H1 (cell line): Measurements from ENCODE around the gene KRT27. TPM values are rescaled to one million over a fixed set of nuclear protein-coding genes. Genes with fewer than 3 reads are reported as not detected.

ENCODE experiments used
- BRCA1 ChIP-seq: IDR thresholded peaks from 2 replicates; pipeline ENCODE4 v1.6.1; 2012; ENCODE audit warnings: low read depth, low read length, improper control_type of control experiment
- CBX5 ChIP-seq: fragments of 300-800, 300-1000 bp; sonication (generic); IDR thresholded peaks from 2 replicates; pipeline ENCODE4 v1.7.1; 2016; ENCODE audit warnings: antibody characterized with exemption, low read length, low read depth
- GABPA ChIP-seq: IDR thresholded peaks from 2 replicates; pipeline ENCODE4 v1.6.1; 2011; ENCODE audit warnings: mild to moderate bottlenecking, low read length, moderate library complexity, borderline replicate concordance; ENCODE audit not compliant: insufficient read depth
- JUN ChIP-seq: IDR thresholded peaks from 2 replicates; pipeline ENCODE4 v1.6.1; 2011; ENCODE audit warnings: low read depth, mild to moderate bottlenecking, improper control_type of control experiment, low read length
- KDM5A ChIP-seq: fragments of 200-600 bp; IDR thresholded peaks from 2 replicates; pipeline ENCODE4 v1.7.1; 2012; ENCODE audit warnings: mild to moderate bottlenecking, low read length, inconsistent platforms, mixed read lengths
- MAFK ChIP-seq: IDR thresholded peaks from 2 replicates; pipeline ENCODE4 v1.6.1; 2012; ENCODE audit warnings: low read depth, mild to moderate bottlenecking, improper control_type of control experiment, low read length
- NRF1 ChIP-seq: IDR thresholded peaks from 2 replicates; pipeline ENCODE4 v1.6.1; 2011; ENCODE audit warnings: mild to moderate bottlenecking, low read depth, low read length, improper control_type of control experiment
- SP4 ChIP-seq: IDR thresholded peaks from 2 replicates; pipeline ENCODE4 v1.6.1; 2012; ENCODE audit warnings: low read length, inconsistent platforms
- SUZ12 ChIP-seq: fragments of 200-600 bp; sonication (generic); IDR thresholded peaks from 2 replicates; pipeline ENCODE4 v1.6.1; 2012; ENCODE audit warnings: mild to moderate bottlenecking, inconsistent platforms, low read length, moderate library complexity, mixed read lengths
- TEAD4 ChIP-seq: IDR thresholded peaks from 2 replicates; pipeline ENCODE4 v1.6.1; 2012; ENCODE audit warnings: low read depth, low read length, inconsistent platforms, mixed read lengths
- polyA plus RNA-seq, 7 experiments: library from polyadenylated mRNA; depleted of rRNA in 3 of 7; stranded (reverse) in 5 of 7; unstranded in 2 of 7; fragments of >200 nt in 5 of 7; fragments of 200-250 nt in 2 of 7; gene quantifications; 1 replicate in 5 of 7; 2 replicates in 1 of 7; 4 replicates in 1 of 7; pipeline versions ENCODE4 v1.2.1 to v1.2.3, GENCODE V29; 2011 to 2013; ENCODE audit warnings: missing spikeins in 2 of 7, mixed read lengths in 2 of 7
- total RNA-seq: library from RNA; stranded (reverse); fragmentation: NEBNext Ultra II Directional; extraction: Animal tissue kit (Norgen Biotek cat#: 25700); gene quantifications from 2 replicates; pipeline ENCODE4 v1.2.1, GENCODE V29; 2021
- TF ChIP-seq, protein P1 (sequence below): fragments of 300-600 bp; sonication (generic); IDR thresholded peaks from 2 replicates; pipeline ENCODE4 v1.7.1; 2012; ENCODE audit warnings: low read length, moderate library complexity, mild to moderate bottlenecking, inconsistent platforms; ENCODE audit not compliant: insufficient replicate concordance
- TF ChIP-seq, protein P2 (sequence below): IDR thresholded peaks from 2 replicates; pipeline ENCODE4 v1.6.1; 2011; ENCODE audit warnings: low read length, improper control_type of control experiment

KRT27 gene
- total and polyA plus RNA-seq, 2 of the 8 experiments (the other 6 are each of a cell fraction or from before 2014, with no cell fraction given): not detected

DNA sequence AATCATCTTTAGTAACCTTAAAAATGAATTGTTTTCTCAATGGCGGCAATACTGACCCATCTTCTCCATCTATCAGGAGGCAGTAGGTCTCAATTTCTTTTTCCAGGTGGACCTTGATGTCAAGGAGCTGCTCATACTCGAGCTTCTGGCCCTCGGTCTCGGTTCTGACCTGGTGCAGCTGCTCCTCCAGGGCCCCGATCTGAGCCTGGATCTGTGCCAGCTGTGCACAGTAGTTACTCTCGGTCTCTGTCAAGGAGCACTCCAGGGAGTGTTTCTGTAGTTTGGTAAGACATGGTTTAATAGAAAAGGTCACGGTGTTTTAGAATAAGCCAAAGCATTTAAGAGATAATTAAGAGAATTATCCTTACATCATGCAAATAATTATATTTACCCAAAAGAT, 4.9 kb downstream of the KRT27 start (continued):
- TF ChIP-seq, protein P1, sequence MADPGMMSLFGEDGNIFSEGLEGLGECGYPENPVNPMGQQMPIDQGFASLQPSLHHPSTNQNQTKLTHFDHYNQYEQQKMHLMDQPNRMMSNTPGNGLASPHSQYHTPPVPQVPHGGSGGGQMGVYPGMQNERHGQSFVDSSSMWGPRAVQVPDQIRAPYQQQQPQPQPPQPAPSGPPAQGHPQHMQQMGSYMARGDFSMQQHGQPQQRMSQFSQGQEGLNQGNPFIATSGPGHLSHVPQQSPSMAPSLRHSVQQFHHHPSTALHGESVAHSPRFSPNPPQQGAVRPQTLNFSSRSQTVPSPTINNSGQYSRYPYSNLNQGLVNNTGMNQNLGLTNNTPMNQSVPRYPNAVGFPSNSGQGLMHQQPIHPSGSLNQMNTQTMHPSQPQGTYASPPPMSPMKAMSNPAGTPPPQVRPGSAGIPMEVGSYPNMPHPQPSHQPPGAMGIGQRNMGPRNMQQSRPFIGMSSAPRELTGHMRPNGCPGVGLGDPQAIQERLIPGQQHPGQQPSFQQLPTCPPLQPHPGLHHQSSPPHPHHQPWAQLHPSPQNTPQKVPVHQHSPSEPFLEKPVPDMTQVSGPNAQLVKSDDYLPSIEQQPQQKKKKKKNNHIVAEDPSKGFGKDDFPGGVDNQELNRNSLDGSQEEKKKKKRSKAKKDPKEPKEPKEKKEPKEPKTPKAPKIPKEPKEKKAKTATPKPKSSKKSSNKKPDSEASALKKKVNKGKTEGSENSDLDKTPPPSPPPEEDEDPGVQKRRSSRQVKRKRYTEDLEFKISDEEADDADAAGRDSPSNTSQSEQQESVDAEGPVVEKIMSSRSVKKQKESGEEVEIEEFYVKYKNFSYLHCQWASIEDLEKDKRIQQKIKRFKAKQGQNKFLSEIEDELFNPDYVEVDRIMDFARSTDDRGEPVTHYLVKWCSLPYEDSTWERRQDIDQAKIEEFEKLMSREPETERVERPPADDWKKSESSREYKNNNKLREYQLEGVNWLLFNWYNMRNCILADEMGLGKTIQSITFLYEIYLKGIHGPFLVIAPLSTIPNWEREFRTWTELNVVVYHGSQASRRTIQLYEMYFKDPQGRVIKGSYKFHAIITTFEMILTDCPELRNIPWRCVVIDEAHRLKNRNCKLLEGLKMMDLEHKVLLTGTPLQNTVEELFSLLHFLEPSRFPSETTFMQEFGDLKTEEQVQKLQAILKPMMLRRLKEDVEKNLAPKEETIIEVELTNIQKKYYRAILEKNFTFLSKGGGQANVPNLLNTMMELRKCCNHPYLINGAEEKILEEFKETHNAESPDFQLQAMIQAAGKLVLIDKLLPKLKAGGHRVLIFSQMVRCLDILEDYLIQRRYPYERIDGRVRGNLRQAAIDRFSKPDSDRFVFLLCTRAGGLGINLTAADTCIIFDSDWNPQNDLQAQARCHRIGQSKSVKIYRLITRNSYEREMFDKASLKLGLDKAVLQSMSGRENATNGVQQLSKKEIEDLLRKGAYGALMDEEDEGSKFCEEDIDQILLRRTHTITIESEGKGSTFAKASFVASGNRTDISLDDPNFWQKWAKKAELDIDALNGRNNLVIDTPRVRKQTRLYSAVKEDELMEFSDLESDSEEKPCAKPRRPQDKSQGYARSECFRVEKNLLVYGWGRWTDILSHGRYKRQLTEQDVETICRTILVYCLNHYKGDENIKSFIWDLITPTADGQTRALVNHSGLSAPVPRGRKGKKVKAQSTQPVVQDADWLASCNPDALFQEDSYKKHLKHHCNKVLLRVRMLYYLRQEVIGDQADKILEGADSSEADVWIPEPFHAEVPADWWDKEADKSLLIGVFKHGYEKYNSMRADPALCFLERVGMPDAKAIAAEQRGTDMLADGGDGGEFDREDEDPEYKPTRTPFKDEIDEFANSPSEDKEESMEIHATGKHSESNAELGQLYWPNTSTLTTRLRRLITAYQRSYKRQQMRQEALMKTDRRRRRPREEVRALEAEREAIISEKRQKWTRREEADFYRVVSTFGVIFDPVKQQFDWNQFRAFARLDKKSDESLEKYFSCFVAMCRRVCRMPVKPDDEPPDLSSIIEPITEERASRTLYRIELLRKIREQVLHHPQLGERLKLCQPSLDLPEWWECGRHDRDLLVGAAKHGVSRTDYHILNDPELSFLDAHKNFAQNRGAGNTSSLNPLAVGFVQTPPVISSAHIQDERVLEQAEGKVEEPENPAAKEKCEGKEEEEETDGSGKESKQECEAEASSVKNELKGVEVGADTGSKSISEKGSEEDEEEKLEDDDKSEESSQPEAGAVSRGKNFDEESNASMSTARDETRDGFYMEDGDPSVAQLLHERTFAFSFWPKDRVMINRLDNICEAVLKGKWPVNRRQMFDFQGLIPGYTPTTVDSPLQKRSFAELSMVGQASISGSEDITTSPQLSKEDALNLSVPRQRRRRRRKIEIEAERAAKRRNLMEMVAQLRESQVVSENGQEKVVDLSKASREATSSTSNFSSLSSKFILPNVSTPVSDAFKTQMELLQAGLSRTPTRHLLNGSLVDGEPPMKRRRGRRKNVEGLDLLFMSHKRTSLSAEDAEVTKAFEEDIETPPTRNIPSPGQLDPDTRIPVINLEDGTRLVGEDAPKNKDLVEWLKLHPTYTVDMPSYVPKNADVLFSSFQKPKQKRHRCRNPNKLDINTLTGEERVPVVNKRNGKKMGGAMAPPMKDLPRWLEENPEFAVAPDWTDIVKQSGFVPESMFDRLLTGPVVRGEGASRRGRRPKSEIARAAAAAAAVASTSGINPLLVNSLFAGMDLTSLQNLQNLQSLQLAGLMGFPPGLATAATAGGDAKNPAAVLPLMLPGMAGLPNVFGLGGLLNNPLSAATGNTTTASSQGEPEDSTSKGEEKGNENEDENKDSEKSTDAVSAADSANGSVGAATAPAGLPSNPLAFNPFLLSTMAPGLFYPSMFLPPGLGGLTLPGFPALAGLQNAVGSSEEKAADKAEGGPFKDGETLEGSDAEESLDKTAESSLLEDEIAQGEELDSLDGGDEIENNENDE: no peak
- TF ChIP-seq CBX5 (no peak), TEAD4 (no peak), KDM5A (no peak), BRCA1 (no peak), SP4 (no peak), JUN (no peak), NRF1 (no peak), MAFK (no peak), SUZ12 (no peak), GABPA (no peak)
- TF ChIP-seq, protein P2, sequence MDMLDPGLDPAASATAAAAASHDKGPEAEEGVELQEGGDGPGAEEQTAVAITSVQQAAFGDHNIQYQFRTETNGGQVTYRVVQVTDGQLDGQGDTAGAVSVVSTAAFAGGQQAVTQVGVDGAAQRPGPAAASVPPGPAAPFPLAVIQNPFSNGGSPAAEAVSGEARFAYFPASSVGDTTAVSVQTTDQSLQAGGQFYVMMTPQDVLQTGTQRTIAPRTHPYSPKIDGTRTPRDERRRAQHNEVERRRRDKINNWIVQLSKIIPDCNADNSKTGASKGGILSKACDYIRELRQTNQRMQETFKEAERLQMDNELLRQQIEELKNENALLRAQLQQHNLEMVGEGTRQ: no peak
